GM21737 (cell line): ENCODE data around the gene ZNFX1.
"Not testable (repeated sequence)": the region's sequence is repeated elsewhere in the genome, so short reads cannot be mapped to it uniquely, and the experiment has no call there.

ENCODE experiments used
- ATAC-seq: cut with Tn5 transposase; IDR thresholded peaks from one replicate; pipeline ENCODE4 v1.9.1; 2021; ENCODE audit warnings: mild to moderate bottlenecking, moderate library complexity; ENCODE audit not compliant: unreplicated experiment

ZNFX1 gene

GRCh38 chr20:49216991-49217578, 60.8 kb downstream of the ZNFX1 start:
- peak; percentile 36 for ATAC-seq

- ATAC-seq: no peak
Measured at GRCh38 chr20:49215232-49215631, 62.6 kb downstream of the ZNFX1 start.

GRCh38 chr20:49214571-49214970, 63.3 kb downstream of the ZNFX1 start:
- no peak for ATAC-seq

- ATAC-seq: no peak
Measured at GRCh38 chr20:49210757-49211110, 67.1 kb downstream of the ZNFX1 start.

- ATAC-seq: no peak
Measured at GRCh38 chr20:49210101-49210756, 67.6 kb downstream of the ZNFX1 start.

- ATAC-seq: no peak
Measured at GRCh38 chr20:49207076-49207475, 70.8 kb downstream of the ZNFX1 start.

- ATAC-seq: no peak
Measured at GRCh38 chr20:49203746-49204145, 74.1 kb downstream of the ZNFX1 start.

GRCh38 chr20:49203011-49203410, 74.8 kb downstream of the ZNFX1 start:
- ATAC-seq: no peak

- no peak for ATAC-seq
Measured at GRCh38 chr20:49199729-49200293, 78.0 kb downstream of the ZNFX1 start.

- not testable (repeated sequence) for ATAC-seq
Measured at GRCh38 chr20:49192944-49193518, 84.8 kb downstream of the ZNFX1 start.
